ENCODE results near the gene STARD10. TPM values are rescaled to one million over a fixed set of nuclear protein-coding genes. Genes with fewer than 3 reads are reported as not detected.

The STARD10 gene
- total and polyA plus RNA-seq, 2 of the 8 experiments (the other 6 are each of a cell fraction or from before 2014, with no cell fraction given): 23.7 to 35.7 TPM

- no peak overlapping the region for H3K4me2 ChIP-seq (ENCODE audit: insufficient read depth in 1 of 2, low read depth in 2 of 2, low read length in 2 of 2)
- peaks cover 0 to 26% (median 16%) of the 10 kb centered on the region in 4 experiments; a peak in 6 of 7 replicates for H3K4me1 ChIP-seq (replicated peaks in 1 of 4; ENCODE audit: control insufficient read depth in 3 of 4, insufficient read depth in 4 of 4, low read length in 3 of 4)
- H2BK15ac ChIP-seq (ENCODE audit: low read length): 0 out of 2 replicates have a peak overlapping the region, but pooled peaks have one; percentile 63
- FAIRE-seq: no peak
- H2AK5ac ChIP-seq (ENCODE audit: low read depth, low read length): no peak overlapping the region
- H4K5ac ChIP-seq (ENCODE audit: insufficient read length, low read depth, low read length): no peak overlapping the region
- H3K79me2 ChIP-seq (ENCODE audit: control insufficient read depth in 1 of 2, insufficient read depth in 2 of 2, low read length in 2 of 2): no peaks in the 10 kb centered on the region
- H2AFZ ChIP-seq (ENCODE audit: low read length): no peak overlapping the region
- ChIA-PET POLR2A (ENCODE audit: partially characterized antibody) (interaction anchor here (0.6 to 2.6 kb wide), 4 partner anchors 9 to 422 kb away, joined by 4 to 10 read pairs (median 4); no protein-coding TSS in a partner anchor), CTCF (ENCODE audit: partially characterized antibody) (interaction anchor here (0.6 to 3.2 kb wide), 13 partner anchors 8 to 63 kb away, joined by 3 to 21 read pairs (median 4); partner anchors contain the start of gene STARD10)
- no peak overlapping the region for H3K27ac ChIP-seq (ENCODE audit: low read depth, low read length)
- no peak overlapping the region for H3K18ac ChIP-seq (ENCODE audit: extremely low read depth, low read length)
- no peak overlapping the region for H3K4ac ChIP-seq (replicated peaks; ENCODE audit: insufficient read length, low read depth, low read length)
- H3K79me1 ChIP-seq (ENCODE audit: low read depth, low read length): peaks cover 3% of the 10 kb centered on the region
- no peaks in the 10 kb centered on the region for H4K20me1 ChIP-seq (replicated peaks in 1 of 2; ENCODE audit: control insufficient read depth in 1 of 2, insufficient read depth in 2 of 2, low read length in 2 of 2)
- H3K4me3 ChIP-seq (ENCODE audit: extremely low read depth in 1 of 4, insufficient read depth in 2 of 4, low read depth in 3 of 4, low read length in 4 of 4): no peak overlapping the region
- no peak for DNase-seq (ENCODE audit: low read depth in 1 of 2, low spot score in 2 of 2)
- no peak overlapping the region for H2BK20ac ChIP-seq (ENCODE audit: low read length)
- no peaks in the 10 kb centered on the region for H3K23me2 ChIP-seq (ENCODE audit: low read depth, low read length)
- no peaks in the 10 kb centered on the region for H3K9me3 ChIP-seq (ENCODE audit: insufficient read depth in 2 of 2, low read depth in 1 of 2, low read length in 1 of 2)
- H2BK12ac ChIP-seq (ENCODE audit: low read depth, low read length): peak overlapping the region; percentile 82; the same call in 1 of the 2 replicates
- no peak overlapping the region for H2BK120ac ChIP-seq (replicated peaks; ENCODE audit: low read depth, low read length)
- 86% methylated on average over 12 of the region's 12 CpGs; no CpG with 5 or more reads in 1 of the 2 experiments for WGBS, 2 experiments (ENCODE audit: extremely low coverage in 1 of 2, insufficient coverage in 1 of 2, insufficient read length in 1 of 2, insufficient replicate concordance in 2 of 2, low coverage in 1 of 2, low lambda C conversion rate in 2 of 2, missing lambda C conversion rate in 1 of 2)
- H3K23ac ChIP-seq (ENCODE audit: insufficient read length): no peak overlapping the region
- no peak overlapping the region; a peak in 1 of 7 replicates for H3K9ac ChIP-seq (replicated peaks in 1 of 4; ENCODE audit: extremely low read depth in 1 of 4, low read depth in 3 of 4, low read length in 3 of 4)
- no peak overlapping the region for H2BK5ac ChIP-seq (ENCODE audit: low read depth, low read length)
- H3K14ac ChIP-seq (ENCODE audit: insufficient read length): no peak overlapping the region
- no peaks in the 10 kb centered on the region for H3K27me3 ChIP-seq (replicated peaks in 1 of 4; ENCODE audit: control insufficient read depth in 3 of 4, extremely low read depth in 1 of 4, insufficient read depth in 3 of 4, low read length in 3 of 4)
- no peak overlapping the region for H3K56ac ChIP-seq (replicated peaks; ENCODE audit: insufficient read length, low read depth, low read length)
- H3K36me3 ChIP-seq (ENCODE audit: control insufficient read depth in 2 of 4, insufficient read depth in 4 of 4, low read length in 3 of 4): no peaks in the 10 kb centered on the region
- peak overlapping the region; percentile 48; the same call in 1 of the 2 replicates for H4K8ac ChIP-seq (ENCODE audit: extremely low read depth, insufficient read depth, low read length)
- peak overlapping the region; percentile 25 for H4K91ac ChIP-seq (replicated peaks; ENCODE audit: insufficient read length, low read length)
Measured at GRCh38 chr11:72766152-72766902, 27.5 kb downstream of the STARD10 start.

Data from H1 (cell line).